HEK293 (cell line): Measurements from ENCODE around the gene LRRN4.

Experiments used
- CTCF ChIP-seq: fragments of 450-650 bp; formaldehyde crosslinking; IDR thresholded peaks from 2 replicates; pipeline ENCODE4 v1.5.1; 2016; ENCODE audit warnings: missing biosample characterization, missing genetic modification characterization
- PBX3 ChIP-seq: sonication (generic); formaldehyde crosslinking; IDR thresholded peaks from 2 replicates; pipeline ENCODE4 v1.8.1; 2022; ENCODE audit warnings: mild to moderate bottlenecking, moderate library complexity, missing genetic modification reagents
- PRDM10 ChIP-seq: fragments of 450-650 bp; formaldehyde crosslinking; IDR thresholded peaks from 2 replicates; pipeline ENCODE4 v1.5.1; 2016; ENCODE audit warnings: missing biosample characterization, missing genetic modification characterization
- SP2 ChIP-seq: fragments of 450-650 bp; formaldehyde crosslinking; IDR thresholded peaks from 2 replicates; pipeline ENCODE4 v1.5.1; 2016; ENCODE audit warnings: missing biosample characterization, missing genetic modification characterization
- TCF7L2 ChIP-seq: IDR thresholded peaks from 2 replicates; pipeline ENCODE4 v1.6.1; 2011; ENCODE audit warnings: low read depth, mild to moderate bottlenecking, inconsistent platforms, low read length, moderate library complexity, borderline replicate concordance
- ZNF114 ChIP-seq: fragments of 450-650 bp; formaldehyde crosslinking; IDR thresholded peaks from 2 replicates; pipeline ENCODE4 v1.5.0; 2017; ENCODE audit warnings: missing biosample characterization, missing genetic modification characterization
- ZNF138 ChIP-seq: fragments of 450-650 bp; formaldehyde crosslinking; IDR thresholded peaks from 2 replicates; pipeline ENCODE4 v1.5.1; 2016; ENCODE audit warnings: missing biosample characterization, missing genetic modification characterization, borderline replicate concordance
- ZNF174 ChIP-seq: fragments of 450-650 bp; formaldehyde crosslinking; IDR thresholded peaks from 2 replicates; pipeline ENCODE4 v1.5.0; 2017; ENCODE audit warnings: missing biosample characterization, mild to moderate bottlenecking, missing genetic modification characterization
- ZNF175 ChIP-seq: fragments of 450-650 bp; formaldehyde crosslinking; IDR thresholded peaks from 2 replicates; pipeline ENCODE4 v1.5.1; 2016; ENCODE audit warnings: missing biosample characterization, missing genetic modification characterization
- ZNF350 ChIP-seq: fragments of 450-650 bp; formaldehyde crosslinking; IDR thresholded peaks from 2 replicates; pipeline ENCODE4 v1.5.0; 2017; ENCODE audit warnings: missing biosample characterization, mild to moderate bottlenecking, missing genetic modification characterization
- ZNF391 ChIP-seq: fragments of 450-650 bp; formaldehyde crosslinking; IDR thresholded peaks from 2 replicates; pipeline ENCODE4 v1.5.1; 2016; ENCODE audit warnings: low read depth, missing biosample characterization, missing genetic modification characterization, borderline replicate concordance
- ZNF398 ChIP-seq: fragments of 450-650 bp; formaldehyde crosslinking; IDR thresholded peaks from 2 replicates; pipeline ENCODE4 v1.5.1; 2017; ENCODE audit warnings: missing biosample characterization, missing genetic modification characterization
- ZNF529 ChIP-seq: fragments of 450-650 bp; formaldehyde crosslinking; IDR thresholded peaks from 2 replicates; pipeline ENCODE4 v1.5.1; 2017; ENCODE audit warnings: missing genetic modification characterization, missing biosample characterization; ENCODE audit not compliant: insufficient replicate concordance
- ZNF76 ChIP-seq: fragments of 450-650 bp; formaldehyde crosslinking; IDR thresholded peaks from 2 replicates; pipeline ENCODE4; 2016; ENCODE audit warnings: low read depth, missing biosample characterization, missing genetic modification characterization, borderline replicate concordance

GRCh38 chr20:5999783-6000182, 54.1 kb downstream of the LRRN4 start:
- TF ChIP-seq CTCF (no peak), ZNF350 (tag by site-specific recombination) (no peak), PRDM10 (tag by site-specific recombination) (no peak), ZNF529 (no peak), ZNF114 (tag by site-specific recombination) (no peak), TCF7L2 (no peak), ZNF398 (tag by site-specific recombination) (no peak), SP2 (tag by site-specific recombination) (no peak), PBX3 (CRISPR knock-in tag) (no peak), ZNF138 (no peak), ZNF76 (no peak), ZNF391 (no peak), ZNF175 (no peak), ZNF174 (tag by site-specific recombination) (no peak)
